Transverse colon (tissue), 4 donors: Measurements from ENCODE around the gene ATP6AP1.

Experiments
- CTCF ChIP-seq, 5 experiments: fragments of 200-600 bp in 3 of 5; fragments of 450-650 bp in 2 of 5; sonication (generic) in 3 of 5; IDR thresholded peaks; 1 replicate in 2 of 5; 2 replicates in 3 of 5; pipeline ENCODE4 v1.5.1; 2016 to 2017; ENCODE audit warnings: antibody characterized with exemption in 5 of 5, inconsistent platforms in 3 of 5, mild to moderate bottlenecking in 2 of 5, moderate library complexity in 1 of 5
- EP300 ChIP-seq: sonication (generic); formaldehyde crosslinking; IDR thresholded peaks from one replicate; pipeline ENCODE4 v1.6.1; 2017; ENCODE audit warnings: antibody characterized with exemption, low read depth
- POLR2A ChIP-seq: fragments of 450-650 bp; IDR thresholded peaks from one replicate; pipeline ENCODE4 v1.6.1; 2016; ENCODE audit warnings: antibody characterized with exemption, mild to moderate bottlenecking, moderate library complexity
- POLR2AphosphoS5 ChIP-seq, 3 donors: sonication (generic); formaldehyde crosslinking; IDR thresholded peaks; one replicate each; pipeline ENCODE4 v1.6.1; 2016; ENCODE audit warnings: antibody characterized with exemption in 3 of 3

GRCh38 chrX:154464806-154465365, 36.4 kb downstream of the ATP6AP1 start:
- TF ChIP-seq POLR2A (no peak), CTCF (IDR thresholded peaks at IDR 0.05) (no peak), POLR2AphosphoS5 (IDR thresholded peaks at IDR 0.05) (no peak), EP300 (no peak)
